DMS79 treated with DMSO at 0.1 percent for 48 hours (cell line): ENCODE data around the gene HSPB9.
A peak's percentile ranks its signal among the peaks of the same experiment; 100 is the strongest.
"Not testable (repeated sequence)": the region's sequence is repeated elsewhere in the genome, so short reads cannot be mapped to it uniquely, and the experiment has no call there.

Experiments used
- DNase-seq: peaks from one replicate; lab custom pipeline; 2025; lab: John Stamatoyannopoulos, UW

HSPB9 gene

DNA sequence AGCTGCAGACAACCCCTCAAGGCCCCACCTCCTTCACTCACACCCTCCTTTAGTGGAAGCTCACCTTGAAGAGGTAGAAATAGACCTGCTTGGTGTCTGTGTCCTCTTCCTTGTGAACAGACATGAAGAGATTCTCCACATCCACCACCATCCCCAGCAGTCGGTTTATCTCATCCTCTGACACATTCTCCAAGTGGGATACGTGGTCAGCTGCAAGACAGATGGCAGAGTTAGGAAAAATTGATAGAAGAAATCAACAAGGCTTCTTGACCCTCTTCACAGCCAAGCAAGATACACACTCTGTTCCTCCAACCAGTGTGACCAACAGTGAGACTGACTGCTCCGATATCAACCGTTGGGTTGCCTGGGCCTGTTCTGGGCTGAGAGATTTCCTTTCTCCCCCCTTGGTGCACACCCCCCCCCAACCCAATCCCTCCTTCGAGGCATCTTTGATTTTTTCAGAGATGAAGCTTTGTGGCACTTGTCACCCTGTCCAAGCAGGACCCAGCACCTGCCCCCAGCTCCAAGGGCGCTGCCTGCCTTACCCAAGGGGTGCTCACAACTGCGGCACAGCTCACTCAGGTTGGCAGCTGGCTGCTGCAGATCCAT is 2.3 kb upstream of the HSPB9 start:
- no peak for DNase-seq

DNA sequence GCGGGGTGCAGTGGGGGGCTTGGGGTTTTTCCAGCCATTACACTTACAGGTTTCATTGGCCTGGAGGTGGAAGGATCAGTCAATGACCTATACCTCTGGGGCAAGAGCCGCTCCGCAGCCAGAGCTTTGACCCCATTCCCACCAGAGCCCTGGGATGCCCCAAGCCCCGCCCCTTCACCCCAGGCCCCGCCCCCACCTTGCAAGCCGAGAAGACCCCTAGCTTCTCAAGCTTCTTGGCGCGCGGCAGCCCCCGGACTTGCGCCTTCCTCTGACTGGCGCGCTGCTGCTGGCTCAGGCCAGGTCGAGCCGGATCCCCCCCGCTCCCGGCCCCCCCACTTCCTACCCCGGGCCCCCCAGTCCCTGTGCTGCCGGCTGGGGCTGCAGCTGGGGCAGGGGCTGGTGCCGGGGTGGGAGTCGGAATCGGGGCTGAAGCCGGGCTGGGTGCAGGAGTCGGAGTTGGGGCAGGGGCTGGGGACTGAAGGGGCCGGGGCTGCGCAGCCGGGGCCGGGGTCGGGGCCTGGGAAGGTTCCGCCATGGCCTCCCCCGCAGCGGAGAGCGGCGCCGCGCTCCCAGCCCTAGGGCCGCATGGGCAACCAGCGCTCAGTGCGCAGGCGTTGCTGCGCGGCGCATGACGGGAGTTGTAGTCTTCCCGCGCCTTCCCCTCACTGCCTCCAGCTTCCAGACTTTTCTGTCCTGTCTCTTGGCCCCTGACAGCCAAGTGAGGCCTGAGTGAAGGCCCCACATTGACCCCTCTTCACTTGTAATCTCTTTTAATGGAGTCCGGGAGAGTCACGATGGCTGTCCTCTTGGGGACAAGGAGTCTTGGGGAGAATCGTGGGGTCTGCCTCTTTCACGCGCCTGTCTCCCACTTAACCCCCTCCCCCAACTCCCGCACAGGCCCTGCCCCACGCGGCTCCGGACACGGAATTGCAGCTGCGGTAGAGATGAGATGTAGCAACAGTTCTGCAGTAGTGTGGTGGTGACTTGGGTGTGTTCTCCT is 1.5 kb upstream of the HSPB9 start, which contains the start of gene KAT2A:
TSS of gene KAT2A (minus strand) at position 598 of the 1,000 bp plus-strand sequence. CDS start at position 535, 63 bp downstream.
- DNase-seq, result peak; percentile 34

DNA sequence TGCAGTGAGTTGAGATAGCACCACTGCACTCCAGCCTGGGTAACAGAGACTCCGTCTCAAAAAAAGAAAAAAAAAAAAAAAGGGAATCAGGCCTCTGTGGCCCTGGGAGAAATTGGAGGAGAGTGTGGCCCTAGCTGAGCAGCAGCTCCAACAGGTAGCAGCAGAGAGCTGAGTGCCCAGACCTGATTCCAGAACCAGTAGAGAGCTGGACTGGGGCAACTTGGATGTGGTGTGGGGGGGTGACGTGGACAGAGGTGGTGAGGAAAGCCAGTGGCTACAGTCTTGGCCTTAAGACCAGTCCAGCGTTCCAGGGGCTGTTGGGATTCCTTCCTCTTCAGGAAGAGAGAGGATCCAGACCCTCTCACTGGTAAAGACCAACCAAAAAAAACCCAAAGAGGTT is 1.7 kb downstream of the HSPB9 start:
- no peak for DNase-seq

DNA sequence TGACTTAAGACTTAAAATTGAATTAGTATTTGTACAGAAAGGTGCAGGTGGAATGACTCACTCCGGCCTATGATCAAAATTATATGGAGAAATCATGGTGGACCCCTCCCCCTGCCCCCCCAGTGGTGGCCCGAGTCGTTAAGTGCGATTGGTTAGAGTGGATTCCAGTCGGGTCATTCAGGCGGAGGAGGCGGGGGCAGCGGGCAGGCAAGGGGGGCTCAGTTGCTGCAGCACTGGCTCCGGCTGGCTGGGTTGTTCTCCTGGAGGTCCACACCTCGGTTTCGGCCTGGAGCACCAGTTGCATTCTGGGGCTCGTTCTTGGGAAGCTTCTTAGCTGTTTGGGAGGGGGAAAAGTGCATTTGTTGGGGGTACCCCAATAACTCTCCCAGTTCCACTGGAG is 3.0 kb downstream of the HSPB9 start:
- no peak for DNase-seq

DNA sequence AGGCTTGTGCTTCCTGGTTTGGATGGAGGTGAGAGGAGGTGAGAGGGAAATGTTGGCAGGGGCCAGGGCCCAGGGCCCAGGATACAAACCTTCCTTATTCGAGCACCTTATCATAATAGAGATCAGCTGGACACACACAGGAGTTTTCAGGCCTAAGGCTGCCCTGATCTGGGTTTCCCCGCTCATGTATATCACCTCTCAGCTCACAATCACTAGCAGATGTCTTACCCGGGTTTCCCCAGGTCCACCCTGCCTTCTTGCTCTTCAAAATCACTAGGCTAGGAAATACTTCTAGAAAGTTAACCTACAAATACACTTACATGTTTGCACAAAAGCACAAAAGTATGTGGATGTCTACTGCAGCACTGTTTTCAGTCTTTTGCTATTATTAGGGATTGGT is 4.2 kb downstream of the HSPB9 start:
- DNase-seq, result no peak

DNA sequence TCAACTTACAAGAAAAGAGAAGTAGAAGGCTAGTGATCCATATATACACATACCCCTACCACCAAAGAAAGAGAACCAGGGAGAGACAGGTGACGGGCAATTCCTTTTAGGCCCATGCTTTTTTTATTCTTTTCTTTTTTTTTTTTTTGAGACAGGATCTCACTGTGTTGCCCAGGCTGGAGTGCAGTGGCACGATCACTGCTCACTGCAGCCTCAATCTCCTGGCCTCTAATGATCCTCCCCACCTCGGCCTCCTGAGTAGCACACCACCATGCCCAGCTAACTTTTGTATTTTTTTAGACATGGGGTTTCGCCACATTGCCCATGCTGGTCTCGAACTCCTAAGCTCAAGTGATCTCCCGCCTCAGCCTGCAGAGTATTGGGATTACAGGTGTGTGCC is 4.8 kb downstream of the HSPB9 start:
- no peak for DNase-seq

DNA sequence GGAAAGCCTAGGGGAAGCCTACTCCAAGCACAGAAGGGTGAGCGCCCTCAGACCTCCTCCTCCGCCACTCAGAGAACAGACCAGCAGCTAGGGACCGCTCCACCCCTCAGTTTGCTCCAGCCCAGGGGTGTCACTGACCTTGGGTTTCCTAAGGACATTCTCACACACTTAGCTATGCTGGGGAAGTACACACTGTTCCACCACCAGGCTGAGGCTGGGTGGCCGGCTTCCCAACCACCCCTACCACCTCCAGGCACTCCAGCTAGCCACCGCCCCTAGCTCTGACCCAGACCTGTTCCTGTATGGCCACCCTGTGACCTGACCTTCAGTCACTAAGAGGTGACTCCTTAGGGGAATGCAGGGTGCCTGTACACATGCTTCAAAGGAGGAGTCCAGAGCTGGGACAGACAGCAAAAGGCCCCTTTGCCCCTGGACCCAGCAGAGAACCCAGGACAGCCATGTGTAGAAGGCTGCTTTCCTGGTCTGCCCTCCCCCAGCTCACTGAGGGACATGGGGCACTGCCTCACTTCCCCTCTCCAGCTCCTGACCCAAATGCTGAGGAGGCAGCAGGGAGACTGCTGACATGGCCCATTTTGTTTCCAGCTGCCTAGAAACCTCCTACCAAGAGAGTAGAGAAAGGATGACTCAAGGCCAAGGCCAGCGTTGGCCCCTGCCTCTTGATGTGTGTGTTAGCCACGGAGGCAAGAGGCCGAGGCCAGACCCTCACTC is 6.7 kb downstream of the HSPB9 start:
- DNase-seq, result no peak

DNA sequence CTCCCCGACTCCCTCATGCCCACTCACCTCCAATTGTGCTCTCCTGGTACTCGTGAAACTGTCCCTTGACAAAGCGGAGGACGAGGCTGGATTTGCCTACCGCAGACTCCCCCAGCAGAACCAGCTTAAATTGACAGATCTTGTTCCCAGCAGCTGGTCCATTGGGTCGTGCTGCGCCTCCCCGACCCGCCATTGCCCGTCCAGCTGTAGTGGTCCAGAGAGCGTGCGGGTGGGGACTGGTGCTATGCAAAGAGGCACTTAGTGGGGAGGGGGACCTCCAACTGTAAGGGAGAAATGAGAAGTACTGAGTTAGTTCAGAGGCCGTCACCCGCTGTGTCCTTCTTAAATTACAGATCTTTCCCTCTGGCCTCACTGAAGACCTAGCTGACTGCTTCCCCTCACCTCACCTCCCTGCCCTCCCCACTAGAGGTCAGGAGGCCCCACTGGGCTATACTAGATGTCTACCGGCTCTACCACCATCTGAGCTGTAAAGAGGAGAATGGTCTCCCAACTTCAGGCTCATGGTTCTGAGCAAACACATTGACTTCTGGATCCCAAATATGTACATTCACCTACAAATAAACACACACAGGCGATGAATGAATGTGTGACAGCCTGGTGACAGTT is 7.8 kb downstream of the HSPB9 start:
- no peak for DNase-seq

DNA sequence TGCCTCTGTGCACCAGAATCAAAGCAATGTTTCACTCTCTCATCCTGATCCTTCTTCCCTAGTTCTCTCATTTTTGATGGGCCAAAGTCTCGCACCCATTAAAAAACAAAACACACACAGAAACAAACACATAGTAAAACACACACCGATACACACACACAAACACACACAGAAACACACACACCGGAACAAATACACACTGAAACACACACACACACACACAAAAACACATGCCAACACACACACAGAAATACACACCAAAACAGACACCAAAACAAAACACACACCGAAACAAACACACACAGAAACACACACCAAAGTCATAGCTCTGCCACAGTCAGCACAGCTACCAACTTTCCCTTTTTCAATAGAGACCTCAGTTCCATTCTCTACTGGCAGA is 8.6 kb downstream of the HSPB9 start:
- DNase-seq, result no peak

DNA sequence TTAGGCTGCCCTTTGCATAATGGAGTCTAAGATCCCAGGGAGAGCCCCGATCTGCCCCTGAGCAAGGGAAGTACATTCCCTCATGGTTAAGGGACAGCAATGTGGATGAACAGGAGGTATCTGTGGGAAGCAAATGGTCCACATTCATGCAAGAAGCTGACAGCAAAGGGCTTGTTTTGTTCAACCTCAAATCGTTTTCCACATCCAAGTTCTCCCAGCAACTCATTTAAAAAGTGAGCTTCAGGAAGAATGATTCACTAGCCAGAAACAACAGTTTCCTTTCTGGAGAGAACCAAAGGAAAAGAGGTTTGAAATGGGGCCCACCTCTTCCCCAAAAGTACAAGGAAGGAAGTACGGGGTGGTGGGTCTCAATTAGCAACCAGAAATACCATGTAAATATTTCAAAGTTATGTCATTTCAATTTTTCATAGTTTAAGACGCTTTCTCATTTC is 9.4 kb downstream of the HSPB9 start:
- no peak for DNase-seq

DNA sequence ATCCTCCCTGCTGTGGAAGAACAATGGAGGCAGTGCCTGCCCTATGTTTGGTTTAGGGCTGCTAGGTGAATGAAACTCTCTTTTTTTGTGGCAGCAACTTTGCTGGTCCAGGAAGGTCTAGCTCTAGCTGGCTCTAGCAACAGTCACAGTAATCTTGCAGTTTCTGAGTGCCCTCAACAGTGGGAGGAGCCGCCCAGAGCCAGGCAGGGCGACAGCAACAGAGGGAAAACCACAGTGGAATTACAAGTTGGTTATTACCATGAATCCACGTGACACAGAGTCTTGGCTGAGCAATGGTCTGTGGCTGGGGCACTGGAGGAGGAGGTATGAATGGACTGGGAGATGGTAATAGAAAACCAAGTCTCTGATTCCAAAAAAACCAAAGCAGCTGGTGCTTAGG is 10.3 kb downstream of the HSPB9 start:
- DNase-seq, result peak; percentile 94

DNA sequence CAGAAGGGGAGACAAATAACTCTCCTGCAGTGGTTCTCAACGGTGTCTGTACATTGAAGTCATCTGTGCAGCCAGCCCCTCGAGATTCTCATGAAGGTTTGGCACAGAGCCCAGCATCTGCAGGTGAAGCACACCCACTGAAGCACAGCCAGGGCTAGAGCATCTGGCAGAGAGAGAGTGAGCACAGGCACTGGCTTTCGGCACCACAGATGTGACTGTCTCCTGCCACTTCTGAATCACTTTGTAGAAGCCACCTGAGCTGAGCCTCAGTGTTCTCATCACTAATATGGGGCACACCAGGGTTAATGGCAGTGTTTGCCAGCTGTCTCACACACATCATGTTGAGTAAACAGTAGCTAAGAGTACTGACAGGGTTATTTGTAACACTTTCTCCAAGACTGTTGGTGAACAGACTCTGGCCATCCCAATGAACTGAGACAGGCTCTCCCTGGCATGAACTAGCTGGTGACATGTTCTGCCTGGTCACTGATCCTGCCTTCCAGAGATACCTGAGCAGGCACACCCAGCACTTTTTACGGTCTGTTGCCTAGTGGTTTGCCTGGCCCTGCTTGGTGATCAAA is 10.9 kb downstream of the HSPB9 start:
- peak; percentile 95 for DNase-seq

DNA sequence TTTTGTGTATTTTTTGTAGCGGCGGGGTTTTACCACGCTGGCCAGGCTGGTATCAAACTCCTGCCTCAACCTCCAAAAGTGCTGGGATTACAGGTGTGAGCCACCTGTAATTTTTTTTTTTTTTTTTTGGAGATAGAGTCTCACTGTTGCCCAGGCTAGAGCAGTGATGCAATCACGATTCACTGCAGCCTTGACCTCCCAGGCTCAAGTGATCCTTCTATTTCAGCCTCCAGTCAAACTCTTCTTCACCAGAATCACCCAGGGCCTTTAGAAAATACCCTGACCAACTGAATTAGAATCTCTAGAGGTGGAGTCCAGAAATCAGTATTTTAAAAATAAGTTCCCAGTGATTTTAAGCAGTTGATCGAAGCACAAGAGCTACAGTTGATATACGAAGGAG is 12.5 kb downstream of the HSPB9 start:
- DNase-seq, result no peak

DNA sequence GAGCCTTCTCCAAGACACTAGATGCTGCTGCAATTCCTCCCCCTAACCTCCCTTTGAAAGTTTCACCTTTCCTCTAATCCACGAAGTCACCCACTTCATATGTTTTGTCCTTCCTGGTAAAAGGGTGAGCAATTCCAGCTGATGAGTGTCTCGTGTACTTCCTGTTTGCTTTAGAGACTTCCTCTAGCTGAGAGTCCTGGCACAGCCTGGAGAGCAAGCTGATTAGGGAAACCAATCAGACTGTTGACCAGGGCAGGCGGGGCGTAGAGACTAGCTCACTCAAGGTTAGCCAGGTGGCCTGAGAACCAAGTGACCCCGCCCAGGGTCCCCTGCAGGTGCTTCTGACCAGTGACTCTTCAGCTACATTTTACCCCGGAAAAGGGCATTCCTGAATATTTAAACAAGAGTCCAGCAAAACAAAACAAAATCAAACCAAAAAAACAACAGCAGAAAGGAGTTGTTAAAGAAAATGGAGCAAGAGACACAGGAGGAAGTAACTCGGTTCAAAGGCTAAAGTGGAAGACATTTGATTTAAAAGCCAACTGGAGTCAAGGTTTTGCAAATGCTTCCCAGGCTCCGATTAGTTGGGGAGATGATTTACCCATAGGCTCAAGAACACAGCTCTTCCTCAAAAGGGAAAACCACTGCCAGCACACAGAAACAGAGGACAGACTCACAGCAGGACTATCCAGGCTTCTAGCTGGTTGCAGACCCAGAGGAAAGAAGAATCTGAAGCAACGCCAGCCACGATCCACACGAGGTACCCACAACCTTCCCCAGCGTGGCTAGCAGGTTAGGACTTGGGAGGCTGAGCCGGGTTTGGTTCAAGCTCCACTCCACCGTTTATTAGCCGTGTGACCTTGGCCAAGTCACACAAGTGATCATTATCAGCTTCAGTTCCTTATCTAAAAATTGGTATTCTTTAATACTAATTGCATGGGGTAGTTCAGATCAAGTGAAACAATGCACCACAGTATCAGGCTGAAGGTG is 13.4 kb downstream of the HSPB9 start:
- peak; percentile 30 for DNase-seq

DNA sequence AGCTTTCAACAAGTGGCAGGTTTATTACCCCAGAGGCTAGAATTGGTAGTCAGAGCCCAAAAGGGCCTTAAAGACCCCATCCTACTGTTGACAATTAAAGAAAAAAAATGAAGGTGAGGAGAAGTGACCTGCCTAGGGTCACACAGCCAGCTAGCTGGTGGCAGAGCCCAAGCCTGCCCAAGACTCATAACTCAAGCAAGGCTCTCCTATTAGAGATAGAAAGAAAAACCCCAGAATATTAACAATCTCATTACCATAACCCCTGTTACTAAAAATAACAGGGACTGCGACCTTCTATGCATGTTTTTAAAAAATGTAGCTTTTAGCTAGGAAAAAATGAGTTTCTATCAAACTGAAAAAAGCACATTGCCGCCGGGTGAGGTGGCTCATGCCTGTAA is 14.0 kb downstream of the HSPB9 start:
- DNase-seq, result no peak

DNA sequence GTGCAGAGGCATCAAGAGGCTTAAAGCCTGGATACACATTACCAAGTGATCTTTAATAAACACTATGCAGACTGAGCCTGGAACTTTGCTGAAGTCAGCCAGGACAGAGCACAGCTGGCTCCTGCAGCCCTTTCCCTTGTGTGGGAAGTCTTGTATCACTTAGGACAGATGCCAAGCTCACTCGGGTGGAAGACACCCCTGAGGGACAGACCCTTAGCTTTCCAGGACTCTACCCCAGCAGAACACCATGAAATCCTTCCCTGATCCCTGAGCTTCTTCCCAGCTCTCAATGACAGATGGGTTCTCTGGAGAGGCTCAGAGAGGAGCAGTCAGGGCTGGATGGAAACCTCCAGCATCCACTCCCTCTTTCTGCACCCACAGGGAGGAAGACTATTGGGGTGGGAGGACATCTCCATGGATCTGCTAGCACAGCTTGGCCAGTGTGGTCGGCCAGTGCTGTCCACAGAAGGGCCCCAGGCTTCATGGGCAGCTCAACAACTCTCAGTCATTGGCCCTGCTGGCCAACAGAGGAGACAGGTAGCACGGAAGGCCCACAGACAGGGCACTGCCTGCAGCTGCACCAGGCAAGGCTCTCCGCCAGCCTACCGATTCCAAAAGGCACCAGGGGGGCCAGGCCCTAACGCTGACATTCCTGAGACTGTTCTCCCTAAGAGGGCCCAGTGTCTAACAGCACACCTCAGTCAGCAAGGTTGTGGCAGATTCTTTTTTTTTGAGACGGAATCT is 16.3 kb downstream of the HSPB9 start:
- DNase-seq, result no peak

DNA sequence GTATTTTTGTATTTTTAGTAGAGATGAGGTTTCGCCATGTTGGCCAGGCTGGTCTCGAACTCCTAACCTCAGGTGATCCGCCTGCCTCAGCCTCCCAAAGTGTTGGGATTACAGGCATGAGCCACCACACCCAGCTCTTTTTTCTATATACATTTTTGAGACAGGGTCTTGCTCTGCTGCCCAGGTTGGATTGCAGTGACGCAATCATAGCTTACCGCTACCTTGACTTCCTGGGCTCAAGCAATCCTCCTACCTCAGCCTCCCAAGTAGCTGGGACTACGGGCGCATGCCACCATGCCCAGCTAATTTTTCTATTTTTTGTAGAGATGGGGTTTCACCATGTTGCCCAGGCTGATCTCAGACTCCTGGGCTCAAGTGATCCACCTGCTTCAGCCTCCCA is 18.1 kb downstream of the HSPB9 start:
- DNase-seq, result not testable (repeated sequence)

DNA sequence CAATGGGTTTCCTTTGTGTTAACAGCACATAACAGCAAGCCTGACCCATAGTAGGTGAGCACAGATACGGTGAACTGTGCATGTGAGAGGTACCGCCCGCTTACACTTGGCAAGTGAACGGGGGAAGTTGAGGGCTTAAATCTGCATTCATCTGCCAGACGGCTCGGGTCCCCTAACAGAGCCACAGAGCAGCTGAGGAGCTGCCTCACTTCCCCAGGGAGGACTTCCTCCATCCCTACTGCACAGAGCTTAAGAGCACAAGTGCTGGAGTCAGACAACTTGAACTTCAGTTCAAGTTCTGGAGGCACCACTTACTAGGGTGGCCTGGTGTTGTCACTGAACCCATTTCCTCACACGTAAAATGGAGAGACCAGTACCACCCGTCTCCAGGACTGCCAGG is 18.8 kb downstream of the HSPB9 start:
- DNase-seq, result no peak

DNA sequence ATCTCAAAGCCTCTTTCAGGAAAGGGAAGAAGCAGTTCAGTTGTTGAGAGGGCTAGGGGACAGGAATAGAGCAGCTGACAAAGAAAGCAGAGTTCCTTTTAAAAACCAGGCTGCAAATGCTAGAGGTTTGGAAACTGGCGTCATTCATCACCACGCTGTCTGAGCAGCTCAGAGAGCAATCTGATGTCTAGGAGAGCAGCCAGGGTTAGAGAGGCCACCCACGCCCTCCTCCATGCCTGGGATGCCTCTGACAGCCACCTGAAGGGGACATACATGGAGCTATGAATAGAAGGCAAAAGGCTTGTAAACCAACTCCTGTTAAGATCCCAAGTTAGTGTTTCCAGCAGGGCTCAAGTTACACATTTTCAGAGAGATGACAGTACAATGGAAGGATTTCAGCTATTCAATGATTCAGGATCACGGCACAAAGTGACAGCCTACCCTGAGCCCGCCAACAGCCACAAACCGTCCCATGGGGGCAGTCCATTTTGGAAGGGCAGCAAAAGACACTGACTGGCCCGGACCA is 19.8 kb downstream of the HSPB9 start:
- DNase-seq, result no peak
